ENCODE measurements around the gene SUMO4.

GRCh38 chr6:149383371-149383770 is 16.7 kb upstream of the SUMO4 start:
- TF ChIP-seq CTCF (conservative IDR thresholded peaks at IDR 0.05; ENCODE audit: low read length) = no peak
- no peak for TF ChIP-seq EZH2phosphoT487 (IDR thresholded peaks at IDR 0.05; ENCODE audit: borderline replicate concordance)
